Gastrocnemius medialis (tissue), 4 donors: ENCODE data around the gene PHACTR1. TPM values are rescaled to one million over a fixed set of nuclear protein-coding genes. Genes with fewer than 3 reads are reported as not detected.

Source experiments
- ATAC-seq, 2 donors: fragments of 150-250 bp; one replicate each; pipeline ENCODE4 v1.9.1; 2016
- DNase-seq, 2 donors: peaks; one replicate each; pipeline ENCODE4 v3.0.0-alpha.2; 2019
- H3K27ac ChIP-seq, 4 donors: fragments of 200-600 bp; sonication (generic); 1 replicate in 1 of 4; 2 replicates in 3 of 4; pipeline ENCODE4 v1.5.1; 2016 to 2018; ENCODE audit warnings: mild to moderate bottlenecking in 2 of 4, moderate library complexity in 1 of 4
- H3K27me3 ChIP-seq, 3 donors: fragments of 200-600 bp; sonication (generic) in 2 of 3; 1 replicate in 1 of 3; 2 replicates in 2 of 3; pipeline versions ENCODE4 v1.5.1 to v1.6.0; 2016 to 2019; ENCODE audit warnings: mild to moderate bottlenecking in 1 of 3, moderate library complexity in 1 of 3
- H3K36me3 ChIP-seq, 2 donors: fragments of 200-600 bp; sonication (generic) in 1 of 2; one replicate each; pipeline ENCODE4 v1.5.1; 2017 to 2018
- H3K4me1 ChIP-seq, 2 donors: fragments of 200-600 bp; sonication (generic) in 1 of 2; one replicate each; pipeline ENCODE4 v1.5.1; 2016 to 2017; ENCODE audit warnings: mild to moderate bottlenecking in 2 of 2
- H3K4me3 ChIP-seq, 4 donors: fragments of 200-600 bp; sonication (generic) in 3 of 4; 1 replicate in 1 of 4; 2 replicates in 3 of 4; pipeline ENCODE4 v1.5.1; 2016 to 2019; ENCODE audit warnings: mild to moderate bottlenecking in 2 of 4
- H3K9me3 ChIP-seq, 3 donors: fragments of 200-600 bp; sonication (generic) in 2 of 3; 1 replicate in 1 of 3; 2 replicates in 2 of 3; pipeline ENCODE4 v1.5.1; 2016 to 2019
- CTCF ChIP-seq, 5 experiments: fragments of 450-650 bp in 3 of 5; fragments of 200-600 bp in 2 of 5; sonication (generic) in 2 of 5; IDR thresholded peaks in 4 of 5; conservative IDR thresholded peaks in 1 of 5; 1 replicate in 4 of 5; 2 replicates in 1 of 5; pipeline ENCODE4 v1.5.1; 2016 to 2019; ENCODE audit warnings: antibody characterized with exemption in 5 of 5, mild to moderate bottlenecking in 3 of 5, moderate library complexity in 3 of 5
- POLR2A ChIP-seq, 2 donors: fragments of 450-650 bp; IDR thresholded peaks; one replicate each; pipeline ENCODE4 v1.6.1; 2017; ENCODE audit warnings: antibody characterized with exemption in 2 of 2, mild to moderate bottlenecking in 2 of 2, moderate library complexity in 2 of 2
- in situ Hi-C, 4 donors: fragments of 200-750 bp; cut with MboI; loops; one replicate each; pipeline versions ENCODE4 v1.15.0 to v1.8.0; 2017; ENCODE audit warnings: low sequenced_read_pairs in 4 of 4
- intact Hi-C: fragments of 100-400 bp; cut with DNase I; formaldehyde crosslinking; loops from one replicate; pipeline ENCODE4 v1.15.1; 2023; ENCODE audit warnings: low total_unique reads
- total RNA-seq, 4 donors: library from RNA; depleted of rRNA; stranded (reverse); fragments of >200 nt; gene quantifications; one replicate each; pipeline versions ENCODE4 v1.1.0 to v1.2.3, GENCODE V29; 2016

PHACTR1 gene
- total RNA-seq: under 1 TPM; 0.07 to 0.82 (median 0.21) TPM

- no peak within 1 kb of the TSS for H3K4me3 ChIP-seq
- peaks cover 0 to 3% (median 0%) of the 10 kb centered on the region in 3 donors for H3K27me3 ChIP-seq
- TF ChIP-seq POLR2A (IDR thresholded peaks at IDR 0.05): no peak
- no peak for TF ChIP-seq CTCF (IDR thresholded peaks at IDR 0.05 in 4 of 5, conservative IDR thresholded peaks at IDR 0.05 in 1 of 5)
- no peak for DNase-seq
- in situ Hi-C loops (no loop called here), intact Hi-C loops (no loop called here)
- no peaks in the 10 kb centered on the region for H3K4me1 ChIP-seq
- no peak for ATAC-seq
- H3K36me3 ChIP-seq: no peaks in the 10 kb centered on the region
- no peaks in the 10 kb centered on the region for H3K9me3 ChIP-seq
- no peak within 1 kb of the TSS for H3K27ac ChIP-seq
Observed at GRCh38 chr6:12716298-12716916, at the start of gene PHACTR1. Gene PHACTR1 (plus strand): TSS chr6:12716767.

DNA sequence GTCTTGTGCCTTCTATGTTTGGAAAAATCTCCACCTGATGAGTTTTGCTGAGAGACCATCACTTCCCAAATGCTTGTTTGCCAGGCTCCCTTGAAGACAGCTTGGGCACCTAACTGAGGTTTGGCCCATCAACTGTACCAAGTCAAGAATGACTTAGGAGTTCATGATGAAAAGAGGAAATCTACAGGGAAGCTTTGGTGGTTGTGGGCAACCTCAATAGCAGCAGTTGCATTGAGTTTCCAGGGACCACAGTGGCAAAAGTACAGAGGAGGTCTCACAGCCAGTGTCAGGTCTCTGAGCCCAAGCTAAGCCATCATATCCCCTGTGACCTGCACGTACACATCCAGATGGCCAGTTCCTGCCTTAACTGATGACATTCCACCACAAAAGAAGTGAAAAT, 49.7 kb upstream of the PHACTR1 start:
- H3K36me3 ChIP-seq: no peaks in the 10 kb centered on the region
- H3K27me3 ChIP-seq: no peaks in the 10 kb centered on the region
- TF ChIP-seq CTCF (IDR thresholded peaks at IDR 0.05 in 4 of 5, conservative IDR thresholded peaks at IDR 0.05 in 1 of 5) (no peak), POLR2A (IDR thresholded peaks at IDR 0.05) (no peak)
- no peak overlapping the region for H3K27ac ChIP-seq
- no peaks in the 10 kb centered on the region for H3K9me3 ChIP-seq
- no peak for DNase-seq
- in situ Hi-C loops (no loop called here), intact Hi-C loops (no loop called here)
- no peak overlapping the region for H3K4me3 ChIP-seq
- H3K4me1 ChIP-seq: no peaks in the 10 kb centered on the region
- no peak for ATAC-seq

DNA sequence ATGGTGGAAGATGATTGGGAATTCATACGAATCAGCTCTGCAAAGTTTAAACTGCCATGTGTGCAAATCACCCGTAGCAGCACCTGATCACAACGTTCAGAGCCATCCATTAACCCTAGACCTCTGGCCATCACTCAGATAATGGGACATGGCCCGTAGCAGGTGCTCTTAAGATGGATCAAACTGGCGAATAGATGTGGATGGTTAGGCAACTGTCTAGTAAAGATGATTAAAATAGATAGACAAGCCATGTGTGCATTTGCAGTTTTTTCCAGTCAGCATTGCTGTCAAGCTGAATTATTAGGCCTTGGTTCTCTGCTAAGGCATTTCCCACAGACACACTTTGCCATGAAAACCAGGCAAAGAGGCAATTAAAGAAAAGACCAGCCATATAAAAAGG, 40.6 kb upstream of the PHACTR1 start:
- in situ Hi-C loops: no loop called here
- H3K36me3 ChIP-seq: no peaks in the 10 kb centered on the region

DNA sequence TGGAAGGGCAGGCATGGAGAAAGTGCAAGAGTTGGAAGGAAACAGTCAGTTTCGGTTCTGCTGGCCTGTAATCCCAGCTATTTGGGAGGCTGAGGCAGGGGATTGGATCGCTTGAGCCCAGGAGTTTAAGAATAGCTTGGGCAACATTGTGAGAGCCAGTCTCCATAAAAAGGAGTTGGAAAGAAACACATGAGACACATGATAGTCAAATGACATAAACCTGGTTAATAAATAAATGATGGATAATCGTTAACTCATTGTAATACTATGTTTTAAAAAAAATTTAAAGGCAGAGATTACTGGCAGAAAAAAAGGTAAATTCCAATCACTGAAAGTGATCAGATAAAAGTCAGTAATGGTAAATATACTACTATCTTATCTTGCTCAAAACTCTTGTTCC, 37.2 kb upstream of the PHACTR1 start:
- TF ChIP-seq POLR2A (IDR thresholded peaks at IDR 0.05): no peak
- no peak for TF ChIP-seq CTCF (IDR thresholded peaks at IDR 0.05 in 4 of 5, conservative IDR thresholded peaks at IDR 0.05 in 1 of 5)
- in situ Hi-C loops: no loop called here
- no peak for ATAC-seq
- Histone ChIP-seq H3K27ac (no peak overlapping the region), H3K27me3 (no peaks in the 10 kb centered on the region), H3K4me1 (no peaks in the 10 kb centered on the region), H3K4me3 (no peak overlapping the region), H3K36me3 (no peaks in the 10 kb centered on the region), H3K9me3 (no peaks in the 10 kb centered on the region)
- DNase-seq: no peak
- intact Hi-C loops: no loop called here

More for the DNA sequence above, 40.6 kb upstream of the PHACTR1 start:
- Histone ChIP-seq H3K4me3 (no peak overlapping the region), H3K27ac (no peak overlapping the region), H3K4me1 (no peaks in the 10 kb centered on the region), H3K27me3 (no peaks in the 10 kb centered on the region), H3K9me3 (no peaks in the 10 kb centered on the region)
- ATAC-seq (no peak), DNase-seq (no peak)
- TF ChIP-seq CTCF (IDR thresholded peaks at IDR 0.05 in 4 of 5, conservative IDR thresholded peaks at IDR 0.05 in 1 of 5) (no peak), POLR2A (IDR thresholded peaks at IDR 0.05) (no peak)
- intact Hi-C loops: no loop called here

- Histone ChIP-seq H3K4me1 (no peaks in the 10 kb centered on the region), H3K36me3 (no peaks in the 10 kb centered on the region), H3K27ac (no peak overlapping the region), H3K9me3 (no peaks in the 10 kb centered on the region), H3K27me3 (no peaks in the 10 kb centered on the region), H3K4me3 (no peak overlapping the region)
- ATAC-seq (no peak), DNase-seq (no peak)
- intact Hi-C loops (no loop called here), in situ Hi-C loops (no loop called here)
- TF ChIP-seq POLR2A (IDR thresholded peaks at IDR 0.05): no peak
- no peak for TF ChIP-seq CTCF (IDR thresholded peaks at IDR 0.05 in 4 of 5, conservative IDR thresholded peaks at IDR 0.05 in 1 of 5)
Observed at GRCh38 chr6:12693122-12693521, 23.4 kb upstream of the PHACTR1 start.
